ENCODE results near the gene NEK7.
"Not testable (repeated sequence)": the region's sequence is repeated elsewhere in the genome, so short reads cannot be mapped to it uniquely, and the experiment has no call there.

NEK7 gene

GRCh38 chr1:198185759-198186158 lies 29.0 kb downstream of the NEK7 start:
- DNase-seq (ENCODE audit: low read depth): no peak
- TF ChIP-seq CTCF (IDR thresholded peaks at IDR 0.05; ENCODE audit: insufficient read depth, low read depth, low read length, missing control alignments): no peak
- H3K4me3 ChIP-seq (ENCODE audit: low read depth, low read length): no peak overlapping the region

GRCh38 chr1:198186916-198187580 lies 30.2 kb downstream of the NEK7 start:
- TF ChIP-seq CTCF (IDR thresholded peaks at IDR 0.05; ENCODE audit: insufficient read depth, low read depth, low read length, missing control alignments): no peak
- DNase-seq (ENCODE audit: low read depth): no peak
- no peak overlapping the region for H3K4me3 ChIP-seq (ENCODE audit: low read depth, low read length)

- TF ChIP-seq CTCF (IDR thresholded peaks at IDR 0.05; ENCODE audit: insufficient read depth, low read depth, low read length, missing control alignments): no peak
- no peak for DNase-seq (ENCODE audit: low read depth)
- H3K4me3 ChIP-seq (ENCODE audit: low read depth, low read length): no peak overlapping the region
Measured at GRCh38 chr1:198187973-198188588, 31.3 kb downstream of the NEK7 start.

- H3K4me3 ChIP-seq (ENCODE audit: low read depth, low read length): no peak overlapping the region
- no peak for DNase-seq (ENCODE audit: low read depth)
- no peak for TF ChIP-seq CTCF (IDR thresholded peaks at IDR 0.05; ENCODE audit: insufficient read depth, low read depth, low read length, missing control alignments)
Measured at GRCh38 chr1:198191117-198191516, 34.3 kb downstream of the NEK7 start.

- not testable (repeated sequence) for H3K4me3 ChIP-seq (ENCODE audit: low read depth, low read length); DNase-seq (ENCODE audit: low read depth)
Measured at GRCh38 chr1:198193871-198194270, 37.1 kb downstream of the NEK7 start.

GRCh38 chr1:198196630-198197029 lies 39.8 kb downstream of the NEK7 start:
- no peak for DNase-seq (ENCODE audit: low read depth)
- no peak for TF ChIP-seq CTCF (IDR thresholded peaks at IDR 0.05; ENCODE audit: insufficient read depth, low read depth, low read length, missing control alignments)
- no peak overlapping the region for H3K4me3 ChIP-seq (ENCODE audit: low read depth, low read length)

- H3K4me3 ChIP-seq (ENCODE audit: low read depth, low read length): no peak overlapping the region
- no peak for DNase-seq (ENCODE audit: low read depth)
- no peak for TF ChIP-seq CTCF (IDR thresholded peaks at IDR 0.05; ENCODE audit: insufficient read depth, low read depth, low read length, missing control alignments)
Measured at GRCh38 chr1:198197285-198197684, 40.5 kb downstream of the NEK7 start.

Measured in GM12865 (cell line).